HL-60 (cell line): Measurements from ENCODE around the gene FERMT3.

ENCODE experiments used
- CTCF ChIP-seq: IDR thresholded peaks from one replicate; pipeline ENCODE4 v1.5.1; 2011; ENCODE audit warnings: low read length, control low read depth, inconsistent platforms; ENCODE audit not compliant: insufficient read depth
- GABPA ChIP-seq: IDR thresholded peaks from 2 replicates; pipeline ENCODE4 v1.6.1; 2012; ENCODE audit warnings: low read depth
- POLR2AphosphoS5 ChIP-seq: IDR thresholded peaks from 2 replicates; pipeline ENCODE4 v1.6.1; 2012; ENCODE audit warnings: low read depth

DNA sequence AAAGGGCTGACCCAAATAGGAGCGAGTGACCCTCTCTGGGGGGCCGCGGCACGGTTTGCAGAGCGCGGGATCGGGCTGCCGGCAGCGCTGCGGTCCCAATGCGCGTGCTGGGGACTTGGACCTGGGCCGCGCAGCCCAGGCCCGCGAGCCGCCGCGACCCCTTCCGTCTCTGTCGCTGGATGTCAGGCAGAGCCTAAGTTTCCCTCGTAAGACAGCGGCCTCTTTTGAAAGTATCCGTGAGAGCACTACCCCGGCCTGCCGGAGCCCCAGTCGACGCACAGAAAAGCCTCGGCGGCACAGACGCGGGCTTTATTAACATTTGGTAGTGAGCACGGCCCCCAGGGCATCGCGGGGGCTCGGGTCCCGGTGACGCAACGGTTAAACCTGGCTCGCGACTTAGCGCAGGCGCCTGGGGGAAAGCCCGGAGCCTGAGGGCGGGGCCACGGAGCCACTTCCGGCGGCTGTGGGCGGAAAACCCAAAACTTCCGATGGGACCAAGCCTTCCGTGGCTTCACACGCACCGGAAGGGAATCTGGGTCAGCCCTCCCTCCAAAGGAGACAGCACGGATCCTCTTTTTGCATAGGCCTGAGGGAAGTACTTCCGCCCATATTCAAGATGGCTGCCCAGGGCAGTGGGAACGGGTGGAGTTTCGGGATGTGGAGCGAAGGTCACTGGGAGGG is 63.2 kb downstream of the FERMT3 start:
- TF ChIP-seq CTCF (no peak), GABPA (peak; percentile 99), POLR2AphosphoS5 (0 out of 2 replicates have a peak, but pooled peaks have one; percentile 41)
